Activated CD4-positive, alpha-beta memory T cell treated with anti-CD3 and anti-CD28 coated beads, Interleukin-2, amount 10 ng/mL, durations not matched to agents 7 days and 5 days (primary cell): ENCODE data around the gene GXYLT2. TPM values are rescaled to one million over a fixed set of nuclear protein-coding genes. Genes with fewer than 3 reads are reported as not detected.

Source experiments
- CTCF ChIA-PET: fragments of 350-600 bp; sonication (Branson Sonifier 250); formaldehyde crosslinking; loops from one replicate; lab custom pipeline; 2021; ENCODE audit warnings: antibody characterized with exemption, inconsistent platforms; lab: Charles Lee
- POLR2A ChIA-PET: fragments of 350-600 bp; sonication (Branson Sonifier 250); formaldehyde crosslinking; loops from one replicate; lab custom pipeline; 2021; ENCODE audit warnings: antibody characterized with exemption; lab: Charles Lee
- DNase-seq: peaks from one replicate; pipeline ENCODE4 v3.0.0-alpha.2; 2020
- H3K27ac Mint-ChIP-seq: one replicate; pipeline ENCODE4 v1.8.0; 2021; ENCODE audit warnings: mild to moderate bottlenecking, mixed read lengths
- H3K27me3 Mint-ChIP-seq: one replicate; pipeline ENCODE4 v1.8.0; 2021; ENCODE audit warnings: mixed read lengths
- H3K36me3 Mint-ChIP-seq: one replicate; pipeline ENCODE4 v1.8.0; 2021; ENCODE audit warnings: low read depth, mixed read lengths
- H3K4me1 Mint-ChIP-seq: one replicate; pipeline ENCODE4 v1.8.0; 2021; ENCODE audit warnings: mixed read lengths
- H3K4me3 Mint-ChIP-seq: one replicate; pipeline ENCODE4 v1.8.0; 2021; ENCODE audit warnings: mild to moderate bottlenecking, mixed read lengths
- H3K9me3 Mint-ChIP-seq: one replicate; pipeline ENCODE4 v1.8.0; 2021; ENCODE audit warnings: mixed read lengths
- total RNA-seq, 2 experiments: library from RNA; stranded (reverse); gene quantifications; one replicate each; pipeline ENCODE4 v1.2.3, GENCODE V29; 2021

The GXYLT2 gene
- total RNA-seq, 2 experiments from 2014 or later, result not detected

DNA sequence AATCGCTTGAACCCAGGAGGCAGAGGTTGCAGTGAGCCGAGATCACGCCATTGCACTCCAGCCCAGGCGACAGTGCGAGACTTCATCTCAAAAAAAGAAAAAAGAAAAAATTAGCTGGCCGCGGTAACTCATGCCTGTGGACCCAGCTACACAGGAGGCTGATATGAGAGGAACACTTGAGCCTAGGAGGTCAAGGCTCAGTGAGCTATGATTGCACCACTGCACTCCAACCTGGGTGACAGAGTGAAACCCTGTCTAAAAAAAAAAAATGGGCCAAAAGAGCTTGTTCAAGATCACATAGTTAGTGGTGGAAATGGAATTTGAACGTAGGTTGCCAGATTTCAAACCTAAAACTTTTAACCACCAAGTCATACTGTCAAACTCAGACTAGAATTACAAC is 62.5 kb downstream of the GXYLT2 start:
- H3K36me3 Mint-ChIP-seq, result no peaks in the 10 kb centered on the region
- H3K9me3 Mint-ChIP-seq, result no peaks in the 10 kb centered on the region
- CTCF ChIA-PET, result interaction anchor here (1.1 kb wide), 1 partner anchor 106 kb away, joined by 3 read pairs; no protein-coding TSS in a partner anchor
- no peak for DNase-seq
- H3K4me1 Mint-ChIP-seq, result peaks cover 12% of the 10 kb centered on the region
- no peak overlapping the region for H3K4me3 Mint-ChIP-seq
- H3K27me3 Mint-ChIP-seq, result no peaks in the 10 kb centered on the region
- POLR2A ChIA-PET, result interaction anchor here (0.6 kb wide), 1 partner anchor 532 kb away, joined by 3 read pairs; no protein-coding TSS in a partner anchor
- no peak overlapping the region for H3K27ac Mint-ChIP-seq

DNA sequence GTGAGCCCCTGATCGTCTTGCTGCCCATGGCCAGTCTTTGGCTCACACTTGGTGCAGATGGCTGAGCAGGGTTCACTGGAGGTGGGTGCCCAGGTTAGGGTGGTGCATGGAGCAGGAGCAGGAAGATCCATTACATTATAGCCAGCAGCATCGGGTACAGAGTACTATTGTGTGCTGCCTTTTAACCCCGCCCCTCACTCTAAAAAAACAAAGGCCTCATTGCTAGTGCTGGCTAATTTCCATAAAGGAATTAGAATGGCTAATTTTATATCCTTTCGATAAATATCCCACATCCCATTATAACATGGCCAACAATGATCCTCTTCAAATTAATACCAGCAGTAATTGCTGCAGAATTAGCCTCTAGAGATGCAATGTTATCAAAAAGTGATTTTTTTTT is 63.0 kb downstream of the GXYLT2 start:
- no peak for DNase-seq
- Mint-ChIP-seq H3K27ac (no peak overlapping the region), H3K4me1 (peaks cover 7% of the 10 kb centered on the region), H3K4me3 (no peak overlapping the region), H3K36me3 (no peaks in the 10 kb centered on the region), H3K9me3 (no peaks in the 10 kb centered on the region), H3K27me3 (no peaks in the 10 kb centered on the region)
- CTCF ChIA-PET, result interaction anchor here (1.1 kb wide), 1 partner anchor 105 kb away, joined by 3 read pairs; no protein-coding TSS in a partner anchor
- POLR2A ChIA-PET, result no interaction called here

DNA sequence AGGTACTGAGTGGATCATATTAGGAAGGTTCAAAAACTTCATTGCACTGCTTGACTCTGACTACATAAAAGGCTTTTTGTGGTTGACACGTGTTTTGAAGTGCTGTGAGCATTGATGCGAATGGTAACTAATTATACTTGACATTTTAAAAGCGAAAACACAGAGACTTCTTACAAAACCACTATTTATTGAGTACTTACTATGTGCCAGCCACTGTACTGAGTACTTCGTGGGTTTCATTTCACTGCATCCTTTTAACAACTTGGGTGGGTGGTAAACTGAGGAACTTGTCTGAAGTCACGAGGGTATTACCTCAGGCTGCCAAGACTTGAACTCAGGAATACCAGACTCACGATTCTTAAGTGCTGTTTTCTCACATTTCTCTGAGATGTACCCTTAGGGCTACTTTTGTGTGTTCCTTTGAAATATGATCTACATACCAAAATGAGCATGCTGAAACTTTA is 63.4 kb downstream of the GXYLT2 start:
- no peaks in the 10 kb centered on the region for H3K9me3 Mint-ChIP-seq
- DNase-seq, result no peak
- no peak overlapping the region for H3K4me3 Mint-ChIP-seq
- no peaks in the 10 kb centered on the region for H3K36me3 Mint-ChIP-seq
- no peaks in the 10 kb centered on the region for H3K27me3 Mint-ChIP-seq
- no peak overlapping the region for H3K27ac Mint-ChIP-seq
- peaks cover 6% of the 10 kb centered on the region for H3K4me1 Mint-ChIP-seq
- CTCF ChIA-PET, result no interaction called here
- POLR2A ChIA-PET, result no interaction called here

DNA sequence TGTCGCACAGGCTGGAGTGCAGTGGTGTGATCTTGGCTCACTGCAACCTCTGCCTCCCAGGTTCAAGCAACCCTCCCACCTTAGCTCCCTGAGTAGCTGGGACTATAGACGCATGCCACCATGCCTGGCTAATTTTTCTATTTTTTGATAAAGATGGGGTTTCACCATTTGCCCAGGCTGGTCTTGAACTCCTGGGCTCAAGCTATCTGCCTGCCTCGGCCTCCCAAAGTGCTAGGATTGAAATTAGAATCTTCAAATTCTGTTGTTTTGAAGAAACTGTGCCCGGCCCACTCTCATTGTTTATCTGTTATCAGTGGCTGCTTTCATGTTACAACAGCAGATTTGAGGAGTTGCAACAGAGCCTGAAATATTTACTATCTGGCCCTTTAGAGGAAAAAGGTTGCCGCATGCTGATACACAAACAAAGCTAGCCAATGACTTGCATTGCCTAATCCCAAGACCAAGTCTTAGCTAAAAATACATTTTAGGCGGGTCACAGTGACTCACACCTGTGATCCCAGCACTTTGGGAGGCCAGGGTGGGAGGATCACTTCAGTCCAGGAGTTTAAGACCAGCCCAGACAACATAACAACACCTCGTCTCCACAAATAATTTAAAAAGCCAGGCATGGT is 65.6 kb downstream of the GXYLT2 start:
- no peak for DNase-seq
- POLR2A ChIA-PET, result interaction anchor here (0.6 kb wide), 1 partner anchor 43 kb away, joined by 3 read pairs; the partner anchor contains the start of gene PPP4R2
- Mint-ChIP-seq H3K4me3 (no peak overlapping the region), H3K36me3 (no peaks in the 10 kb centered on the region), H3K9me3 (no peaks in the 10 kb centered on the region), H3K4me1 (peaks cover 6% of the 10 kb centered on the region), H3K27me3 (peaks cover 1% of the 10 kb centered on the region), H3K27ac (no peak overlapping the region)
- CTCF ChIA-PET, result no interaction called here

DNA sequence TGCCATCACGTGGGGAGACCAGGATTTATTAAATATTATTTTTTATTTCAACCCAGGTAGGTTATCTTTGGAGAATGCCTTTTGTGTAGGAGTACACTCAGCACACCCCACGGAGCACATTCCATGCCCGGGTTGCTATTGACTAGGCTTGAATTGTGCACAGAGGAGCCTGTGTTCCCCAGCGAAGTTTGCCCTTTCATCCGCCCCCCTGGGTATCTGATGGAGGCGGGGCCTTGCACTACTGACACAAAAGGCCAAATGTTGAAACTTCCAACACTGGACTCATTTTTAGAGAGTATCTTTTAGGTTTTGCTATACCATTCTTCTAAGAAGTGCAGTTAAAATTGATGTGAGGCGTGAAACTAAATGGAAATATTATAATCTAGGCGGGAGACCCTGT is 69.5 kb downstream of the GXYLT2 start:
- Mint-ChIP-seq H3K27me3 (peaks cover 1% of the 10 kb centered on the region), H3K4me1 (peaks cover 13% of the 10 kb centered on the region), H3K36me3 (no peaks in the 10 kb centered on the region), H3K27ac (no peak overlapping the region), H3K9me3 (no peaks in the 10 kb centered on the region), H3K4me3 (no peak overlapping the region)
- DNase-seq, result no peak
- ChIA-PET CTCF (interaction anchor here (0.6 kb wide), 1 partner anchor 38 kb away, joined by 5 read pairs; no protein-coding TSS in a partner anchor), POLR2A (no interaction called here)

DNA sequence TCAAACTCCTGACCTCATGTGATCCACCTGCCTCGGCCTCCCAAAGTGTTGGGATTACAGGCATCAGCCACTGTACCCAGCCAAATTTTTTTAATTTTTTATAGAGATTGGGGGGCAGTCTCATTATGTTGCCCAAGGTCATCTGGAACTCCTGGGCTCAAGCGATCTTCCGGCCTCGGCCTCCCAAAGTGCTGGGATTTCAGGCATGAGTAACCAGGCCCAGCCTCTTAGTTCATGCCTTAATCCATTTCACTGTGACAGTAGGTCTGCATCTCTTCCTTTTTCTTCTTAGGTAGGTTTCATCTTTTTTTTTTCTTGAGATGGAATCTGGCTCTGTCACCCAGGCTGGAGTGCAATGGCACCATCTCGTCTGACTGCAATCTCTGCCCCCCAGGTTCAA is 71.5 kb downstream of the GXYLT2 start:
- POLR2A ChIA-PET, result no interaction called here
- Mint-ChIP-seq H3K4me1 (peaks cover 14% of the 10 kb centered on the region), H3K27ac (no peak overlapping the region), H3K27me3 (peaks cover 1% of the 10 kb centered on the region), H3K36me3 (no peaks in the 10 kb centered on the region), H3K4me3 (no peak overlapping the region), H3K9me3 (no peaks in the 10 kb centered on the region)
- DNase-seq, result no peak
- CTCF ChIA-PET, result no interaction called here

DNA sequence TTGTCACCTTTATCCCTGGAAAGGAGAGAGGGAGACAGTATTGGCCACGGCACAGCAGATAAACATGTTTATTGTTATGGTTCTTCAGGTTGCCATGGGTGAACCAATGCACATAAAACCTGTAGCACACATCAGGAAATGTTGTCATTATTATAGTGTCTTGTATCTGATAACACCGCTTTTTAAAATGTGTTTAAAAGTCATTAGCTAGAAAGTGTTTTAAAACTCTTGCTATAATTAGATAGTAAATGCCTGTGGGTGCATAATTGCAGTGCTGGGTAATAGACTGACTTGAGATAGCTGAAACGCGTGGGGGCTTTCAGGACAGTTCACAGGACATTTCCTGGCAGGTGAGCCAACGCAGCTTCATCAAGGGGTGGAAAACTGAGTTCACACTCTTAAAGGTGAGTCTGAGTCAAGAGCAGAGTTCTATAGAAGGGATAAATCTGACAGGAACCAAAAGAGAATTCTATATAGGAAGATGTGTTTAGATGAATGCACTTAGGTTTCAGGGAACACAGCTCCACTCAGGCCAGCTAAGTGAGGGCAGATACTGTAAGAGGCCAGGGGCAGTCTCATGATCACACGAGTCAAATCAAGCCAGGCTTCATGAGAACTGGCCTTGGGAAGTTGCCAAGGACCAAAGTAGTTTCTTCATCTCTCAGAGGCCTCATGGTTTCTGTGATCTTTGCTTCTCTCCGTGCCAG is 73.1 kb downstream of the GXYLT2 start:
- no peak for DNase-seq

DNA sequence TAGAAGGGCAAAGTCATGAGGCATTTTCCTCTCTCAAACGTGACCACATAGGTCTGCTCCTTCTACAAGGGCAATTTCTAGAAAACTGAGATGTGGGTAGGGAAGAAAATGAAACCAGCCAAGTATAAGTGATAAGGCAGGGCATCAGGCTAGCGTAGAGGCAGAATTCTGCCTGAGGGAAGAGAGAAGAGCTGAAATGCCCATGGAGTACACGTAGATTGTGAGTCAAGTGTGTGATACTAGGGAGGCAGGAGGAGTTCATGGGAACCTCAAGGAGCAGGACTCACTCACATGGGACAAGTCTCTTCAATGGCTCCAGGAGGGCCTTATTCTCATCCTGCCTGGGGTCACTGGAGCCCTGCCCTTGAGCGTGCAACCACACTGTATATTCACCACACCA is 73.9 kb downstream of the GXYLT2 start:
- peaks cover 1% of the 10 kb centered on the region for H3K27me3 Mint-ChIP-seq
- H3K36me3 Mint-ChIP-seq, result no peaks in the 10 kb centered on the region
- H3K27ac Mint-ChIP-seq, result no peak overlapping the region
- peaks cover 34% of the 10 kb centered on the region for H3K4me1 Mint-ChIP-seq
- ChIA-PET CTCF (no interaction called here), POLR2A (interaction anchor here (1.6 kb wide), 1 partner anchor 35 kb away, joined by 4 read pairs; the partner anchor contains the start of gene PPP4R2)
- no peak for DNase-seq
- H3K4me3 Mint-ChIP-seq, result no peak overlapping the region
- no peaks in the 10 kb centered on the region for H3K9me3 Mint-ChIP-seq

More for the DNA sequence above, 73.1 kb downstream of the GXYLT2 start:
- Mint-ChIP-seq H3K27me3 (peaks cover 1% of the 10 kb centered on the region), H3K4me1 (peaks cover 30% of the 10 kb centered on the region), H3K4me3 (no peak overlapping the region), H3K36me3 (no peaks in the 10 kb centered on the region), H3K9me3 (no peaks in the 10 kb centered on the region), H3K27ac (no peak overlapping the region)
- POLR2A ChIA-PET, result interaction anchor here (1.6 kb wide), 1 partner anchor 36 kb away, joined by 4 read pairs; the partner anchor contains the start of gene PPP4R2
- CTCF ChIA-PET, result no interaction called here

DNA sequence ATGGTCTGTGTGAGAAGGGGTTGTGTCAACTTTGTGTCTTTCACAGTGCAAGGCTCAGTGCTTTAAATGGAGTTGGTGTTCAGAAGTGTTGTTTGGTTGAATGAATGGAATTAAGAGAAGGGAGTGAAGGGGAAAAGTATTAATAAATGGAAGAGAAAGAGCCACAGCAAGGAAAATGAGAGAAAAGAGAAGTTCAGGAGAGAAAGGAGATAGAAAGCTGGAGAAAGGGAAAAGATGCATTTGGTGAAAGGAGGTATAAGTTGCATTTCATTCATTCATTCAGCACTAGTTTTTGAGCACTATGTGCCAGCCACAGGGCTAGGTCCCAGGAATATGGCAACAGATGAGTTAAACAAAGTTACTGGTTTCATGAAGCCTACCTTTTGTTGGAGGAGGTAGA is 74.5 kb downstream of the GXYLT2 start:
- Mint-ChIP-seq H3K4me1 (peaks cover 37% of the 10 kb centered on the region), H3K27ac (no peak overlapping the region), H3K4me3 (no peak overlapping the region), H3K36me3 (no peaks in the 10 kb centered on the region), H3K27me3 (peaks cover 1% of the 10 kb centered on the region), H3K9me3 (no peaks in the 10 kb centered on the region)
- CTCF ChIA-PET, result no interaction called here
- DNase-seq, result no peak
- POLR2A ChIA-PET, result interaction anchor here (1.6 kb wide), 1 partner anchor 35 kb away, joined by 4 read pairs; the partner anchor contains the start of gene PPP4R2

DNA sequence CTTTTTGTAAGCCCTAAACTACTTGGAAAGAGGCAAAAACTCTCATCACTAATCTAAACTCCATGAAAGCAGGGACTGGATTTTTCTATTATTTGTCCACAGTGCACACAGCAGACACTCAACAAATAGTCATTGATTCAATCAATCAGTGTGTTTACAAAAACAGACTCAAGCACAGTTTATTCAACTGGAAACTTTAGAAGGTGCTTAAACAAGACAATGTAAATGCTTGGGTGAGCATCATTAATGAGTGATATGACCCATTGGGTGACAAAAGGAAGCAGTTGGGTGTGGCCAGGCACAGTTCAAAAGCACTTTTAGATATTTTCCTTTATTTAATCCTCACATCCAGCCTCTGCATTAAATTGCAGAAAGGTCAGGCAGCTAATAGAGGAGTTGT is 76.8 kb downstream of the GXYLT2 start:
- Mint-ChIP-seq H3K4me1 (peaks cover 40% of the 10 kb centered on the region), H3K27me3 (no peaks in the 10 kb centered on the region), H3K36me3 (no peaks in the 10 kb centered on the region), H3K27ac (no peak overlapping the region), H3K9me3 (no peaks in the 10 kb centered on the region), H3K4me3 (no peak overlapping the region)
- POLR2A ChIA-PET, result interaction anchor here (1.1 to 2.2 kb wide), 2 partner anchors 33 to 35 kb away, joined by 3 to 11 read pairs; no protein-coding TSS in a partner anchor
- CTCF ChIA-PET, result interaction anchor here (1.1 to 2.1 kb wide), 3 partner anchors 9 to 92 kb away, joined by 3 to 6 read pairs (median 4); no protein-coding TSS in a partner anchor
- DNase-seq, result no peak

DNA sequence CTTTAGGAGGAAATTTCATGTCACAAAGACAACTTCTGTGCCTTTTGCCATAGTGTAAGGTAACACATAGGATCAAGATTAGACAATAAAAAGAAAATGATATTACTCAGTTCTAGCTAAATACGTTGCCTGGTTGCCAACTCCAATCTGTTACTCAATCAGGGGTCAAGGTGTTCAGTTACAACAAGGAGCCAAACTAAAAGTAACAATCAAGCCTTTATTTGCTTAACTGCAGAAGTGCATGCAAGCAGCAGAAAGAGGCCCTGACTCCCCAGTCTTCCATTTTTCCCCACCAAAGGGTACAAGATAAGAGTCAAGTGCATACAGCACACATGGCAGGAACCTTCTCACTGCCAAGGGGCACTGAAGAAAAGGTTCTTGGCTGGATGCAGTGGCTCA is 80.4 kb downstream of the GXYLT2 start:
- H3K36me3 Mint-ChIP-seq, result no peaks in the 10 kb centered on the region
- DNase-seq, result no peak
- ChIA-PET POLR2A (no interaction called here), CTCF (no interaction called here)
- peaks cover 38% of the 10 kb centered on the region for H3K4me1 Mint-ChIP-seq
- no peaks in the 10 kb centered on the region for H3K9me3 Mint-ChIP-seq
- no peak overlapping the region for H3K4me3 Mint-ChIP-seq
- H3K27me3 Mint-ChIP-seq, result peaks cover 3% of the 10 kb centered on the region
- H3K27ac Mint-ChIP-seq, result no peak overlapping the region

DNA sequence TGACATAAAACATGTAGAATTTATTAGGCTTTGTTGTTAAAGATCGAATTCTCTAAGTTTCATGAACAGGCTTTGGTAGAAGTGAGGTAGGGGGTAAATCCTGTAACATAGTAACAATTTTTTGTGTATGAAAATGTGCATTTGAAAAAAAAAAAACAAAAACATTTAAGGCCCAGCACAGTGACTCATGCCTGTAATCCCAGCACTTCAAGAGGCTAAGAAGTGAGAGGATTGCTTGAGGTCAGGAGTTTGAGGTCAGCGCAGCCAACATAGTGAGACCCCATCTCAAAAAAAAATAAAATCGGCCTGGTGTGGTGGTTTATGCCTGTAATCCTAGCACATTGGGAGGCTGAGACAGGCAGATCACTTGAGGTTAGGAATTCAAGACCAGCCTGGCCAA is 81.9 kb downstream of the GXYLT2 start:
- H3K9me3 Mint-ChIP-seq, result no peaks in the 10 kb centered on the region
- DNase-seq, result no peak
- H3K4me1 Mint-ChIP-seq, result peaks cover 36% of the 10 kb centered on the region
- POLR2A ChIA-PET, result no interaction called here
- CTCF ChIA-PET, result no interaction called here
- H3K27ac Mint-ChIP-seq, result no peak overlapping the region
- no peak overlapping the region for H3K4me3 Mint-ChIP-seq
- peaks cover 3% of the 10 kb centered on the region for H3K27me3 Mint-ChIP-seq
- H3K36me3 Mint-ChIP-seq, result no peaks in the 10 kb centered on the region

DNA sequence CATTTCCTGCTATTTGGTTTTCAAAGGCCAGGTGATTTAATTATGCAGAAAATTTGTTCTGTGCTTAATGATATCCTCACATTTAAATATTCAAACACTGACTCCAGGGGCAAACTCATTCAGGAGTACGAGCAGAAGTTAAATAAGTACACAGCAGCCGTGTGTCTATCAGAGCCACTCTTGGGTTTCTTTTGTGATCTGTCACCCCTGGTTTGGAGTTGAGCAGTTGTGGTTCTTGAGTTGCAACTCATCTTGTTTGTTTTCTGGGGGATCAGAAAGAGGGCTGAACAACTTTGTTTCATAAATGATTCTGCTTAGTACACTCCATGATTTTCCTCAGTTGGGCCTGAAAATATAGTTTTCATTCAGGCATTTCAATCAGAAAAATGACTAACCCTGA is 83.1 kb downstream of the GXYLT2 start:
- DNase-seq, result no peak

More for the DNA sequence above, 83.1 kb downstream of the GXYLT2 start:
- Mint-ChIP-seq H3K4me1 (peaks cover 31% of the 10 kb centered on the region), H3K27ac (peak overlapping the region; percentile 6), H3K36me3 (no peaks in the 10 kb centered on the region), H3K27me3 (peaks cover 3% of the 10 kb centered on the region), H3K4me3 (no peak overlapping the region), H3K9me3 (no peaks in the 10 kb centered on the region)
- ChIA-PET CTCF (no interaction called here), POLR2A (interaction anchor here (1.3 kb wide), 1 partner anchor 26 kb away, joined by 4 read pairs; the partner anchor contains the start of gene PPP4R2)
